Activated naive CD8-positive, alpha-beta T cell treated with anti-CD3 and anti-CD28 coated beads, Interleukin-2, amount 50 U/mL, for 24 hours (primary cell): ENCODE data around the gene PRCP.
"Not testable (repeated sequence)": the region's sequence is repeated elsewhere in the genome, so short reads cannot be mapped to it uniquely, and the experiment has no call there.

Experiments
- ATAC-seq: fragments of 150-1000 bp; cut with Tn5 transposase; one replicate; pipeline ENCODE4 v1.10.0; 2021
- DNase-seq: peaks from one replicate; pipeline ENCODE4 v3.0.0; 2021
- H3K27ac Mint-ChIP-seq: one replicate; pipeline ENCODE4 v1.8.0; 2021; ENCODE audit warnings: mild to moderate bottlenecking, mixed read lengths
- H3K27me3 Mint-ChIP-seq: one replicate; pipeline ENCODE4 v1.8.0; 2021; ENCODE audit warnings: mixed read lengths
- H3K36me3 Mint-ChIP-seq: one replicate; pipeline ENCODE4 v1.8.0; 2021; ENCODE audit warnings: low read depth, mixed read lengths
- H3K4me1 Mint-ChIP-seq: one replicate; pipeline ENCODE4 v1.8.0; 2021; ENCODE audit warnings: mixed read lengths
- H3K4me3 Mint-ChIP-seq: one replicate; pipeline ENCODE4 v1.8.0; 2021; ENCODE audit warnings: mild to moderate bottlenecking, moderate library complexity, mixed read lengths
- H3K9me3 Mint-ChIP-seq: one replicate; pipeline ENCODE4 v1.8.0; 2021; ENCODE audit warnings: mixed read lengths

PRCP gene

GRCh38 chr11:82900277-82901164 lies at the start of gene PRCP:
TSS of gene PRCP (minus strand) at chr11:82900430. CDS start at chr11:82900402, 28 bp downstream.
- Mint-ChIP-seq H3K9me3 (no peaks in the 10 kb centered on the region), H3K27ac (peak within 1 kb of the TSS; percentile 98), H3K27me3 (no peaks in the 10 kb centered on the region), H3K4me3 (peak within 1 kb of the TSS; percentile 96), H3K36me3 (peaks cover 16% of the 10 kb centered on the region), H3K4me1 (peaks cover 60% of the 10 kb centered on the region)
- DNase-seq (peak; percentile 94), ATAC-seq (peak; percentile 87)

GRCh38 chr11:82949352-82949751 lies 49.1 kb upstream of the PRCP start:
- peaks cover 9% of the 10 kb centered on the region for H3K4me1 Mint-ChIP-seq
- no peaks in the 10 kb centered on the region for H3K27me3 Mint-ChIP-seq
- H3K27ac Mint-ChIP-seq: no peak overlapping the region
- peaks cover 23% of the 10 kb centered on the region for H3K36me3 Mint-ChIP-seq
- peaks cover 18% of the 10 kb centered on the region for H3K9me3 Mint-ChIP-seq
- H3K4me3 Mint-ChIP-seq: no peak overlapping the region
- DNase-seq (no peak), ATAC-seq (no peak)

- DNase-seq: no peak
- no peak overlapping the region for H3K4me3 Mint-ChIP-seq
- H3K27me3 Mint-ChIP-seq: no peaks in the 10 kb centered on the region
- ATAC-seq: no peak
- H3K4me1 Mint-ChIP-seq: peaks cover 12% of the 10 kb centered on the region
- H3K9me3 Mint-ChIP-seq: peaks cover 18% of the 10 kb centered on the region
- H3K27ac Mint-ChIP-seq: no peak overlapping the region
- H3K36me3 Mint-ChIP-seq: peaks cover 8% of the 10 kb centered on the region
These were observed 45.5 kb upstream of the PRCP start for GRCh38 chr11:82945682-82946081.

GRCh38 chr11:82945041-82945440 lies 44.8 kb upstream of the PRCP start:
- H3K4me1 Mint-ChIP-seq: peaks cover 12% of the 10 kb centered on the region
- not testable (repeated sequence) for H3K27ac Mint-ChIP-seq
- peak; percentile 49 for ATAC-seq

GRCh38 chr11:82944198-82944597 lies 44.0 kb upstream of the PRCP start:
- H3K36me3 Mint-ChIP-seq: peaks cover 11% of the 10 kb centered on the region
- no peak overlapping the region for H3K4me3 Mint-ChIP-seq
- no peak for DNase-seq
- H3K4me1 Mint-ChIP-seq: peaks cover 16% of the 10 kb centered on the region
- no peak for ATAC-seq
- no peaks in the 10 kb centered on the region for H3K27me3 Mint-ChIP-seq
- peaks cover 20% of the 10 kb centered on the region for H3K9me3 Mint-ChIP-seq
- no peak overlapping the region for H3K27ac Mint-ChIP-seq

More at GRCh38 chr11:82945041-82945440, 44.8 kb upstream of the PRCP start:
- Mint-ChIP-seq H3K36me3 (peaks cover 11% of the 10 kb centered on the region), H3K9me3 (peaks cover 20% of the 10 kb centered on the region)
- not testable (repeated sequence) for H3K27me3 Mint-ChIP-seq, H3K4me3 Mint-ChIP-seq, DNase-seq

GRCh38 chr11:82943430-82943829 lies 43.2 kb upstream of the PRCP start:
- H3K27ac Mint-ChIP-seq, H3K4me3 Mint-ChIP-seq, H3K27me3 Mint-ChIP-seq, DNase-seq, ATAC-seq: not testable (repeated sequence)
- peaks cover 11% of the 10 kb centered on the region for H3K36me3 Mint-ChIP-seq
- peaks cover 16% of the 10 kb centered on the region for H3K4me1 Mint-ChIP-seq
- H3K9me3 Mint-ChIP-seq: peaks cover 20% of the 10 kb centered on the region

GRCh38 chr11:82942376-82942775 lies 42.1 kb upstream of the PRCP start:
- H3K27ac Mint-ChIP-seq: no peak overlapping the region
- peaks cover 20% of the 10 kb centered on the region for H3K9me3 Mint-ChIP-seq
- no peaks in the 10 kb centered on the region for H3K27me3 Mint-ChIP-seq
- H3K4me3 Mint-ChIP-seq: no peak overlapping the region
- DNase-seq (no peak), ATAC-seq (no peak)
- H3K4me1 Mint-ChIP-seq: peaks cover 16% of the 10 kb centered on the region
- H3K36me3 Mint-ChIP-seq: peaks cover 11% of the 10 kb centered on the region

- no peak overlapping the region for H3K27ac Mint-ChIP-seq
- peaks cover 8% of the 10 kb centered on the region for H3K4me1 Mint-ChIP-seq
- DNase-seq: no peak
- peaks cover 15% of the 10 kb centered on the region for H3K9me3 Mint-ChIP-seq
- peak; percentile 33 for ATAC-seq
- H3K27me3 Mint-ChIP-seq: no peaks in the 10 kb centered on the region
- H3K4me3 Mint-ChIP-seq: no peak overlapping the region
- H3K36me3 Mint-ChIP-seq: peaks cover 23% of the 10 kb centered on the region
These were observed 39.2 kb upstream of the PRCP start for GRCh38 chr11:82939456-82939855.

GRCh38 chr11:82937554-82937953 lies 37.3 kb upstream of the PRCP start:
- Mint-ChIP-seq H3K27ac (no peak overlapping the region), H3K4me3 (no peak overlapping the region), H3K4me1 (peaks cover 15% of the 10 kb centered on the region), H3K36me3 (peaks cover 40% of the 10 kb centered on the region), H3K9me3 (peaks cover 15% of the 10 kb centered on the region), H3K27me3 (no peaks in the 10 kb centered on the region)
- DNase-seq: no peak
- ATAC-seq: no peak

- ATAC-seq (no peak), DNase-seq (no peak)
- Mint-ChIP-seq H3K4me3 (no peak overlapping the region), H3K36me3 (peaks cover 50% of the 10 kb centered on the region), H3K9me3 (peaks cover 8% of the 10 kb centered on the region), H3K4me1 (peaks cover 24% of the 10 kb centered on the region), H3K27ac (no peak overlapping the region), H3K27me3 (no peaks in the 10 kb centered on the region)
These were observed 36.0 kb upstream of the PRCP start for GRCh38 chr11:82936261-82936660.

- Mint-ChIP-seq H3K9me3 (no peaks in the 10 kb centered on the region), H3K27ac (no peak overlapping the region), H3K27me3 (no peaks in the 10 kb centered on the region), H3K4me1 (peaks cover 35% of the 10 kb centered on the region), H3K4me3 (no peak overlapping the region), H3K36me3 (peaks cover 62% of the 10 kb centered on the region)
- ATAC-seq (no peak), DNase-seq (no peak)
These were observed 32.3 kb upstream of the PRCP start for GRCh38 chr11:82932564-82932963.

GRCh38 chr11:82930734-82931133 lies 30.5 kb upstream of the PRCP start:
- H3K27me3 Mint-ChIP-seq: no peaks in the 10 kb centered on the region
- DNase-seq: no peak
- peaks cover 41% of the 10 kb centered on the region for H3K4me1 Mint-ChIP-seq
- no peak overlapping the region for H3K4me3 Mint-ChIP-seq
- no peak overlapping the region for H3K27ac Mint-ChIP-seq
- H3K9me3 Mint-ChIP-seq: no peaks in the 10 kb centered on the region
- H3K36me3 Mint-ChIP-seq: peaks cover 64% of the 10 kb centered on the region
- no peak for ATAC-seq

- DNase-seq (no peak), ATAC-seq (no peak)
- no peaks in the 10 kb centered on the region for H3K27me3 Mint-ChIP-seq
- no peaks in the 10 kb centered on the region for H3K9me3 Mint-ChIP-seq
- H3K4me3 Mint-ChIP-seq: no peak overlapping the region
- peaks cover 41% of the 10 kb centered on the region for H3K4me1 Mint-ChIP-seq
- peaks cover 64% of the 10 kb centered on the region for H3K36me3 Mint-ChIP-seq
- H3K27ac Mint-ChIP-seq: peak overlapping the region; percentile 39
These were observed 30.0 kb upstream of the PRCP start for GRCh38 chr11:82930229-82930628.

GRCh38 chr11:82929121-82929520 lies 28.9 kb upstream of the PRCP start:
- H3K4me1 Mint-ChIP-seq: peaks cover 42% of the 10 kb centered on the region
- no peaks in the 10 kb centered on the region for H3K9me3 Mint-ChIP-seq
- no peak for DNase-seq
- no peak overlapping the region for H3K27ac Mint-ChIP-seq
- H3K36me3 Mint-ChIP-seq: peaks cover 59% of the 10 kb centered on the region
- no peak for ATAC-seq
- H3K4me3 Mint-ChIP-seq: no peak overlapping the region
- no peaks in the 10 kb centered on the region for H3K27me3 Mint-ChIP-seq

- Mint-ChIP-seq H3K27me3 (no peaks in the 10 kb centered on the region), H3K4me1 (peaks cover 36% of the 10 kb centered on the region), H3K27ac (no peak overlapping the region), H3K4me3 (no peak overlapping the region), H3K9me3 (no peaks in the 10 kb centered on the region), H3K36me3 (peaks cover 57% of the 10 kb centered on the region)
- ATAC-seq (peak; percentile 65), DNase-seq (no peak)
These were observed 27.1 kb upstream of the PRCP start for GRCh38 chr11:82927264-82927880.
